Measurements from ENCODE around the gene LYPD6.

GRCh38 chr2:149344105-149344504 lies 13.7 kb downstream of the LYPD6 start:
- TF ChIP-seq POLR2A (IDR thresholded peaks at IDR 0.05) = no peak
- TF ChIP-seq CTCF (IDR thresholded peaks at IDR 0.05) = no peak

Data from body of pancreas (tissue), 4 donors.